Activated T-helper 9 cell treated with anti-CD3 and anti-CD28 coated beads, Interleukin-2, amount 50 U/mL, for 16 hours (primary cell): ENCODE results near the gene FGF18.
A peak's percentile ranks its signal among the peaks of the same experiment; 100 is the strongest.

Experiments
- DNase-seq: peaks from one replicate; pipeline ENCODE4 v3.0.0-alpha.2; 2020; ENCODE audit warnings: low read depth

Gene FGF18

DNA sequence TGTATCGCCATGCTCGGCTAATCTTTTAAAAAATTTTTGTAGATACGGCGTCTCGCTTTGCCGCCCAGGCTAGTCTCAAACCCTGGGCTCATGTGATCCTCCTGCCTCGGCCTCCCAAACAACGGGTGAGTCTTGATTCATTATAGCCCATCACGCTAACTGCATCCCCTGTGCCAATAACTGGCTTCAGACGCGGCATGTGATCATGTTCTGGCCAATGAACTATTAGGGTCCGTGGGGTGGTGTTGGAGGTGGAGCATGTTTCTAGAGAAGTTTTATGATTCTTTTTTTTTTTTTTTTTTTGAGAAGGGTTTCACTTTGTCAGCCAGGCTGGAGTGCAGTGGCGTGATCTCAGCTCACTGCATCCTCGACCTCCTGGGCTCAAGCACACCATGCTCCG is 51.0 kb downstream of the FGF18 start:
- DNase-seq: no peak

DNA sequence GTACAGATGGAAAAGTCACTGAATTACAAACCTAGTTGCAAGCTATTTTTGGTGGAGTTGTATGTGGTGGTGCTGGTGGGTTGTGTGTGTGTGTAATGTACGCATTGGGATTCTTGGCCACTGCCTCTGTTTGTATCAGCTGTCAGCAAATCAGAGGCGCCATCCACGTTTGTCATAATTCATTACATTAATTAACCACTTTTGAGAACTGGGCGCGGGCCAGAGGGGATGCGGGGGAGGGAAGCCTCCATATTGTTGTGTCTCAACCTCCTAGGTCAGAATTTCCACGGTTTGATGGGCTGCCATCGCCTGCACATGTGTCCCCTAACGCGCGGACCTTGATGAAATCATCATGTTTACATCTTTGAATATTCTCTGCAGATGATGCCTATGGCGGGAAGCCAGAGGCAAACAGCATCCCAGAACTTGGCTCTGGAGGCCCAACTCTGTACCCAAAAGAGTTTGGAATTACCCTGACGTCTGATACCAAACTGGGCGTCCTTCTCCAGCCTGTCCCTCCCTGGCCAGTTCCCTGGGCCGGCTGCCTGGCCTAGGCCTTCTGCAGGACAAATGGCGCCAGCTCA is 54.9 kb downstream of the FGF18 start:
- DNase-seq: no peak

DNA sequence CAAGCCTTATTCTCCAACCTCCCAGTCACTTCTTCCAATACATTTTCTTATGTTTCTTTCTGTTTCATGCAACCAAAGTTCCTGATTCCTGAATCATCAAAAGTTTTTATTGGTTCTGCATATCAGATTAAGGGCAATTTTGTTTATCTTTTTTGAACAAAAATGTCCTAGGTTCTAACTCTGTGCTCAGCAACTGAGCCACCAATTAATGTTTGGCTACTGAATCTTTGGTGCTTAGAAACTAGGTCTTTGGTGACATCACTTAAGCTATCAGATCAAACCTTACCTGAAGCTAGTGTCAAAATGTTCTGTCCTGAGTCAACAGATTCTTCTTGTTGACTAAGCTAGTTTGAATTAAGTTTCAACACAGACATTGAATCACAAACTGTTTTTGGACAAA is 56.1 kb downstream of the FGF18 start:
- no peak for DNase-seq

DNA sequence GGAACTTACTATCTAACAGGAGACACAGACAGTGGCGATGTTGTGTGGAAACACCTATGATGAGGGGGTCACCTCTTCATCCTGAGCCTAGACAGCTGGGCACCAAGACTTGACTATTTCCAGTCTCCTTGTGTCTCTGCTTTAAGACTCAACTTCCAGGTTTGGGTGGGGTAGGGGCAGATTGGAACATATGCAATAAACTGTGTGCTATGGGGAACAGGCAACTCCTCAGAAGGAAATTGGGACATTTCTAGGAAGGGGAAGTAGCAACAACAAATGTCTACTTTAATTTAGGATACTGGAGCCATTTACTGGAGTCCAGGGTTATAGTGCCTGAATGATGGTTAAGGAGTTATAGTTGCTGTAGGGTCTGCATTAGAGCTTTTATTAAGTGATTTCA is 57.3 kb downstream of the FGF18 start:
- DNase-seq: no peak

DNA sequence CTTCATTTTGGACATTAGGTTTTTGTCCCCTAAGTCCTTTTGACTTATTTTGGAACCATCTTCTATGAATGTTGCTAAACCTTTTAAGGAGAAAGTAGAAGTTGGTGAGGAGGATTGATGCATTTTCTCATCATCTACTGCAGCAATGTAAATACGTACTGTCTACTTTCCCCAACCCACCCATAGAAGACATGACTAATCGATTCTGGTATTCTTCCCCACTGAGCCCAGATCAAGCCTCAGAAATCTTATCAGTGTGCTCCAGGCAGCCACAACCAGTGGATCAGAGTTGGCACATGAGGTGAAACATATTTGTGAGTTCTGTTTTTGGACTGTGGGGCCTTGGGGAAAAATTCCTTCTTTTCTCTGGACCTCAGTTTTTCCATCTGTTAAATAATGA is 57.7 kb downstream of the FGF18 start:
- no peak for DNase-seq

DNA sequence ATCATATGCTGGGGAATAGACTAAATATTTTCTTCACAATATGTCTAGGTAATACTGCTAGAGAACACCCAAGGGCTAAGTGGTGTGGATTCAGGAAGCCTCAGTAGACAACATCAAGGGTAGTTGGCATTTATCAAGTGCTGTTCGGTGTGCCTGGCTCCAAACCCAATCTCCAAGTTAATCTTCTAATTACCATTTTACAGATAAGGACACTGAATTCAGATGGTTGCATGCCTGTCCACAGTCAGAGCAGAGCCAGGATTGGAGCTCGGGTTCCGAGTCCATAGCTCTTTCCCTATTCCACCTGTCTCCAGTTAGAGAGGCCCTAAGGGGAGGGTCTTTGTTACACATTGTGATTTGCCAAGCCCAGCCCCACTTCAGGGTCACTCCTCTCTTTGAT is 58.2 kb downstream of the FGF18 start:
- DNase-seq: no peak

DNA sequence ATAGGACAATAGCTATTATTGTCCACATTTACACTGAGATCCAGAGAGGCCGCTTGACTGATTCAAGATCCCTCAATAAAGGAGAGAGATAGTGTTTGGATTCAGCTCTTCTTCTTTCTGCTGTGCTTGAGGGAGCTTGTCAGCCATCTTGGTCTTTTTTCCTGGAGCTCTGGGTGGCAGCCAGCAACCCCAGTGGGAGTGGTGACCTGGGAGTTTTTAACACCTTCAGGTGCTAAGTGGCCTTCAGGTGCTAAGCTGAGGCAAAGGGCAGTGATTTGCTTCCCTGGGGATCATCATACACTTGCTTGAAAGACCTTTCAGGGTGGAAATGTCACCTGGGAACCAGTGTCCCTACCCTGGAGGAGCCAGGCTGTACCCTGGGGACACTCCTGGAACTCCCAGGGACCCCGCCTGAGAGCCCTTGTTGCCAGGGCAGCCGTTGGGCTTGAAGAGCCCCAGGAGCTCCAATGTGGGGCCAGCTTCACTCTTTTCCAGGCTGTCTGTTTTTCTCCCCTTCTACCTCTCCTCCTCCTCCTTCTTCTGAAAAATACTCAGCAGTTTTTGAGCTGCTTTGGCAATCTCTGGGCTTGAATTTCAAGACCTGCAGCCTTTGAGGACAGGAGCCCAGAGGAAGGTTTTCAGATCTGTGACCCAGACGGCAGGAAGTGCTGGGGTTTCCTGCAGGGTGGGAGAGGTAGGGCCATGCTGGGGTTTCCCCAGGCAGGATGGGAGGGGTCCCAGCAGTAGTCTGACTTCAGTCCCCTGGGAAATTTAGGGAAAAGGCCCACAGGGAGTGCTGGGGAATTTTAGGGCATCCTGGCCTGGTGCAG is 59.7 kb downstream of the FGF18 start:
- DNase-seq: no peak

DNA sequence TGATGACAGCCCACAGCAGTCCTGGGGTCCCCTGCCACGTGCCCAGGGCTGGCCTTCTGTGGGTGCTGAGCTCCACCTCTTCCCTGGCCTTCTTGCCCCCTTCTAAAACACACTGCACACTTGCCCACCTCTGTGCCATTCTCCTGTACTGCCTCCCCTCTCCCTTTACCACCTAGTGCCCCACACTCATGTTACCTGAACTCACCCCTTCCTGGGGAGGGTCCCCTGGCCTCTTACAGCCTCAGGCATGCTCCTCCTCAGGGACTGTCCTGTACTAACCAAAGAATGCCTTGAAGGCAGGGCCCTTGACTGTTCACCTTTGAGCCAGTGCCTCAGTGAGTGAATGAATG is 60.3 kb downstream of the FGF18 start:
- DNase-seq: no peak

DNA sequence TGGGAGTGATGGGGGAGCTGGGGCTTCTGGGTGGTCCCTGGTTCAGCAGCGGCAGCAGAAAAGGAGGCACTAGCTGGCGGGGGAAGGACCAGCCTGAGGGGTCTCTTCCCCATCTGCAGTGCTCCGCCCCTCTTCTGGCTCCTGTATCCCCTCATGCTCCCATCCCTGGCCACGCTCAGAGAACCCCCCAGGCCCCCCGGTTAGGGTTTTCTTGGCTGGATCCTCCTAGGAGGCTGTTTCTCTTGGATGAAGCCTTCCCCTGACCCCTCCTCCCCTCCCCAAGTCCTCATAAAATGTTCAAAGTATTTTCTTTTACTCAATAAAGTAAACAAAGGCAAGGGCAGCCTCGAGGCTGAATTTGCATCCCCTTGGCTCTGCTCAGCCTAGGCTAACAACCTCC is 60.8 kb downstream of the FGF18 start:
- no peak for DNase-seq

DNA sequence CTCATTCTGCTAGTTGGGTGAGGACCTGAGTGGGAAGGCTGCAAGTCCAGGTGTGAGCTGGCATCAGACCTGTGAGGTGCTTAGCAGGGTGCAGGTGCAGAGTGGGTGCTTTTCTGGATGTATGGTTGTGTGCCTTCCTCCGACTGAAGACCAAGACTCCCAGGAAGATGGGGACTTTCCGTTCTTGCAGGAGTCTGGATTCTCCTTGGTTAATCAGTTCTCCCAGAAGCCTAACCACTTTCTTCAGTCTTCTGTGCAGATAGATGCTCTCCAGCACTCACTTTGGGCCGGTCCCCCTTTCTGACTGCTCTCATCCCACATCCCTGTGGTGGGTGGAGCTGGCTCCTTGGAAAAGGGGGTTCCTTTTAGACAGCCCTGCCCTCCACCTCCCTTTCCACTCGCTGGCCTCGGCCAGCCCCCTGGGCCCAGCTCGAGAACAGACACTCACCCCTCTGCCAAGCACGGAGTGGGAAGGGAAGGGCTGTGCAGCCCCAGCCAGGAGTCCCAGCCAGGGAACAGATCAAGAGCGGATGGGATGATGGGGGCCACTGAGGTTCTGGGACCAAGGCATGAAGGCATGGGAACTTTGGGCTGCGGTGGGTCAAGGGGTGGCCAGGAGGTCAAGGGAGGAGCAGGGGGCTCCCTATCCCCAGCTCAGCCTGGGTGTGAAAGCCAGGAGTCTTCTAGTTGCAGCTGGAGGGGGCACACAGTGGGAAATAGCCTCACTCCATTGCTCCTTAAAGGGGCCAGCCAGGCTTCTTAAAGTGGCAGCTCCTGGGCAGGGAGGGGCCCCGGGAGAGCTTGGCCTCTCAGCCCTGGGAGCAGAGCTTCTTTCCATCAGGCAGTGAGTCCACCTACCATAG is 62.4 kb downstream of the FGF18 start:
- DNase-seq: no peak

DNA sequence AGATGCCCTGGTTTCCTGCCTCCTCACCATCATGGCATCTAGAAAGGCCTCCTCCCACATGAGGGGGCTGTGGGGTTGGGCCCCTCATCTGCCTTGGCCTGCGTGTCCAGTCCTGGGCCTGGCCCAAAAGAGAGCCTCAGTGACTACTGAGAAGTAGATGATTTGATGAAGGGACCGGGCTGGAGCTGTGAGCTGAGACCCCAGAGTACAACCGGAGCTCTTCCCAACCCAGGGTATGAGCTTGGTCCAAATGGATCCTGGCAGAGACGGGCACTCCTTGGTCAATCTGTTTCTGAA is 62.9 kb downstream of the FGF18 start:
- no peak for DNase-seq

DNA sequence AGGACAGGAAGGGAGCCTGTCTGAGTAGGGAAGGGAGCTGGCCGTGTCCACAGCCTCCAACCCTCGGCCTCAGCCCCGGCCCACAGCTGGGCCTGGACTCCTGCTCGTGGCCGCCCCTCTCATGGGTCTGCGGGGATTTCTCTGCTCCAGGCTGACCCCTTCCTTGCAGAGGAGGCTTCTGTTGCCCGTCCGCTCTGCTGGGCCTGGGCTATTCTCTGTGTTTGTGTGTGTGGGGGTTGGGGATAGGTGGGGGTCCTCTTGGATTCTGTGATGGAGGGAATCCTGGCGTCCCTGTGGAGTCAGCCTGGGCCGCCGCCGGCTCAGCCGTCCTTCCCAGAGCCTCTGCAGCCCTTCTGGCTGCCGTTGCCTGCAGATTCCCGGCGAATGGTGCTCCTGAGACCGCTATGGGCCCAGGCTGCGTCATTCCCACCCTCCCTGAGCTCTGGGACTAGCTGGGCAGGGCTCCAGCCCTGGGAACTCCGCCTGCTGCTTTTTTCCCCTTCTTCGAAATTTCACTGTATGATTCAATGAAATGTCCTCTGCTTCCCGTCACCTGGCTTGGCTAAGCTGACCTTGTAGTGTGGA is 64.2 kb downstream of the FGF18 start:
- DNase-seq: no peak

DNA sequence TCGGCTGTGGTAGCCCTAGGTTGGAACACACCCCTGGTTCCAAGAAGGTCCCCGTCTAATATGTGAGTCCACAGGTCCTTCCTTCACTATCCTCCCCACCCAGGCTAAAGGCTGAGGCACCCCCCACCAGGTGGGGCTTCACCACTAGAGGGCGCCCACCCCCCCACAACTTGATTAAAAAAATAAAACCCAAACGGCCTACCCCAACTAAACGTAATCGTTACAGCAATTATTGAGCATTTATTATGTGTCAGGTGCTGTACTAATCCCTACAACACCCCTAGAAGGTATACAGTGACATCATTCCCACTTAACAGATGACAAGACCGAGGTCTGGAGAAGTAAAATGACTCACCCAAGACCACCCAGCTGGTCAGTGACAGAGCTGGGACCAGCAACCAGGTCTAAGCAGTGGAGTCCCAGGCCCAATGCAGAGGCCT is 65.0 kb downstream of the FGF18 start:
- peak; percentile 32 for DNase-seq

DNA sequence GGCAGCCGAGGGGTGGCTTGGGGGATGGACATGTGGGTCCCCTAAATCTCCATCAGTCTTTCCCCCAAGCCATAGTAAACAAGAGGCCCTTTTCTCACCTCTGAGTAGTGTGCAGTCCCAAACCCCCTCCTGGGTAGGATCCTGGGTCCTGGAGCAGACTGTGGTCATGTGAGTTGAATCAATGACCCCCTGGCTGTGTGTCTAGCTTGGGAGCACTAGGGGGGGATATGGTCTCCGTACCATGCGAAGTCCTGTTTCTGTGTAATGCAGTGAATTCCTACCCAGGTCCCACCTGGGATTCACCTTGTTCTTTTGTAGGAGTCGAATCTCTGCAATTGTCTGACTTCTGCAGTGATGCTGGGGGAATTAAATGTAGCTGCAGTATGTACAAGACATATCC is 66.2 kb downstream of the FGF18 start:
- DNase-seq: no peak

DNA sequence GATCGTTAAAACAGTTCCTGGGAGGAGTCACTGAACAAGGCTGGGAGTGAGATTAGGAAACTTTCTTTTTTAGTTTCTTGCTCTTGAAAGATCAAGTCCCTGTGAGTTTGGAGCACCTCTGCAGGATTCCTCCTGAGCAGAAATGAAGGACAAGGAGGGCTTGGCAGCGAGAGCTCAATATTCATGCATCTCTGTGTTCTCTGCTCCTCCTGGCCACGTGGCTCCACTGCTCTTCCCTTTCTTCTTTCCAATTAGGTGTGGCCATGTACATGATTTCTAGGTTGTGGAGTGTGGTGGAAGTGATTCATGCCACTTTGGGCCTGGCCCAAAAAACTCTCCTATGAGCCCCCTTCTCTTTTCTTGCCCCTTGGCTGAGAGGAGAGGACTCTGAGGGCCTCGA is 67.2 kb downstream of the FGF18 start:
- no peak for DNase-seq

DNA sequence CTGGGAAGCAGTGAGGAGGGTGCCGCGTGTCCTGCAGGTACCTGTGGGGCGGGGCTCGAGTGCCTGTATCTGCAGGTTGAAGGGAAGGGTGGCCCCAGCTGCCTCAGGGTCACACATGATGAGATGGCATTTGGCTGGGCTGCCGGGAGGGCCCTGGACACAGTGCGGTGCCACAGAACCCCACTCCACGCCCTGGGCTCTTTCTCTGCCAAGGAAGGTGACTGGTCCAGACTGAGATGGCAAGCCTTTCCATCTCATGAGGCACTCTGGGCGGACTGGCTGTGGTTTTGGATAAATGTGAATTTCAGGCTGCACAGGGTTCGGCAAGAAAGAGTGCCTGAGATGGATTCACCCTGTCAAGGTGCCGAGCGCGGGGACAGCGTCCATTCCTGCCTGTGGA is 69.4 kb downstream of the FGF18 start:
- no peak for DNase-seq

DNA sequence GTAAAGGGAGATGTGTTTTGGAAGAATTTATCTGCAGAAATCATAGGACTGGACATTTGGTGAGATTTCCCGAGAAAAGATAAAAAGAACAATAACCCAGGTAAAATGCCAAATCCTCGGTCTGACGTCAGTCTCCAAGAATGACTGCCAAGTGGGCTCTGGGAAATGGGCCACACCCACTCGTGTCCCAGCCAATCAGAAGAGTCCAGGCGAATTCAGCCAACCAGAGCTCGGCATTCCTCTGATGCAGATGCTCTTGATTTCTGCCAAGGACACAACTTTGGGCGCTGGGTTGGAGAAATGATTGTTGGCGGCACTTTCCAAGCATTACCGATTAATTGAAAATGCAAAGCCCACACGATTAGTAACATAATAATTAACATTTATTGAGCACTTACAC is 73.3 kb downstream of the FGF18 start:
- no peak for DNase-seq

DNA sequence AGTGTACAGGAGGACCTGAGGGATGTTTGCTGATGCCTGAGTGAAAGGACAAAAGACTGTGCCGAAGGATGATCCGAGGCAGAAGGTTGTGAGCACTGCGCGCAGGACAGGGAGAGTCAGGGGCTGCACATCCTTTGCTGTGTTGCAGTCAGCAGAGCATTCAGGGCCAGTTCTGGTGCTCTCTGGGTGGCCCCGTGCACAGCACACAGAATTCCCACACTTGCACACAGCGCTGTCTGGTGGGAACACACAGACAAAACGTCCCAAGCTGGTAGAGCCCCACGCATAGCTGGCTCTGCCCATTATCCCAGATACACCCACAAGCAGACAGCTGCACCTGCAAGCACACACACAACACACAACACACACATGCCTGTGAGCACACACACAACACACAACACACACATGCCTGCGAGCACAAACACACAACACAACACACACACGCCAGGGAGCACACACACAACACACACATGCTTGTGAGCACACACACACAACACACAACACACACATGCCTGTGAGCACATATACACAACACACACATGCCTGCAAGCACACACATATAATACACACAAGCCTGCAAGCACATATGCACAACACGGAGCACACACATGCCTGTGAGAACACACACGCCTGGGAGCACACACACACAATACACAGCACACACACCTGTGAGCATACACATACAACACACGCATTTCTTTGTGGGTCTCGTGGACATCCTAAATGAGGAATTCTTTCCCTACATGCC is 74.4 kb downstream of the FGF18 start:
- no peak for DNase-seq

DNA sequence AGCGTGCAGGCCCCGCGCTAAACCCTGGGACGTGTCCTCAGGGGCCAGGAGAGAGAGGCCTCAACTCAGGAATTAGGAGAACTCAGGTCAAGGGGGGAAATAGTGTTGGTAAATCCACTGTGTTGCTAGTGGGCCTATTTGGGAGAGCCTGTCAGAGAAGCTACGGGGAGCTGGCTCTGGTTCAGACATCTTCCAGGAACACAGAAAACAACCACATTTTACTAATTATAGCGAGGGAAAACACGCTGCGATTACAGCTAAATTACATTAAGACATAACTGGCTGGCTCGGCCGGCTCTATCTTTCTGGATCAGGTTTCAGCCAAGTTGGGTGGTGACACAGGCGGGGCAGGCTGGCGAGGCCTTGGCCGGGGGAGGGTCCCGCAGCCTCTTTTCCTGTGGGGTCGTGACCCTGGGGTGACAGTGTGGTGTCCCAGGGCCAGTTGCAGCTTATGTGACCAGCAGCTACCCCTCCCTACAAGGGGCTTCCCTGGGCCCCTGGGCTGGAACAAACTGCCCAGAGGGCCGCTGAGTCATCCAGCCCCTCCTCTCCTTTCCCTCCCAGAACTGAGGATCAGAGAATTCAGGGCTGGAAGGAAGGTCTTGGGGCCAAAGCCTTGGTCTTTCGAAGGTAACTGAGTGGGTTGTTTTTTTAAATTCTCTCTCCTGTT is 75.1 kb downstream of the FGF18 start:
- no peak for DNase-seq

DNA sequence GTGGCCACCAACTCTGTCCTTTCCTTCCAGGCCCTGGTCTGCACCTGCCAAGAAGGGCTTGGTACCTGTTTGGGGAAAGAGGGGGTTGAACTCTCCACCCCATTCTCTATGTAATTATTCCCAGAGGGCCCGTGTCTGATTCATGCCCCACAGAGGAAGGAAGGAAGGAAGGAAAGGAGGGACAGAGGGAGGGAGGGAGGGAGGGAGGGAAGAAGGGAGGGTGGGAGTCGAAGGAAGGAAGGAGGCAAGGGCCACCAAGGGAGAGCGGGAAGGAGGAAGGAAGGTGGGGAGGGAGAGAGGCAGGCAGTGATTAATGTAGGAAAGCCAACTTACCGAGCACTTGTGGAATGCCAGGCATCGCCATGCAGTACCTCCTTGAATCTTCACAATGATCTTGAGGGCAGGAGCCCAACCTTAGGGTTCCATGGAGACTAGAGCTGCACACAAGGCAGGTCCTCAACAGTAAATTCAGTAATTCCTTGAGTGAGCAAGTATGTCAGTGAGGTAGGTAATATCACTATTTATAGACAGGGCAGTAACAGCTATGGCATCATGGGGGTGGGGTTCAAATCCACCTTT is 75.8 kb downstream of the FGF18 start:
- DNase-seq: no peak

DNA sequence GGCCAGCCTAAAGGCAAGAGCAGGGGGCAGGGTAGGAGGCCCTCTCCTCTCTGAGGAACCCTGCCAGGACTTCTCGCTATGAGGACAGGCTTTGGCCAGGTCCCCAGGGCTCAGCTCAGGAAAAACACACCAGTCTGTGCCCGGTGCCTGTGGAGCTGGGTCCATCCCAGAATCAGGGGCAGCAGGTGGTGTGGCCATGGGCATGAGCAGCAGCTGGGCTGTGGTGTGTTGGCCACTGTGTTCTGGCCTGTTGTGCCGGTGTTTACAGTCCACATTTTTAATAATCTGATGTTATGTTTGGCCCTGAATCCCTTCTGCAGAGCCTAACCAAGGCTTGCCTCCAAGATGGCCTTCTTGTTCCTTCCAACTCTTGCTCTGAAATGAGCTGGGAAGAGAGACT is 77.0 kb downstream of the FGF18 start:
- DNase-seq: no peak
